ENCODE results near the gene NMNAT3.

Gene NMNAT3

GRCh38 chr3:139541532-139542288 is 136.1 kb downstream of the NMNAT3 start:
- no peak for DNase-seq (ENCODE audit: low read depth, low spot score)

GRCh38 chr3:139540651-139541531 is 136.9 kb downstream of the NMNAT3 start:
- no peak for DNase-seq (ENCODE audit: low read depth, low spot score)

- DNase-seq (ENCODE audit: low read depth, low spot score) = no peak
These were observed 139.0 kb downstream of the NMNAT3 start for GRCh38 chr3:139538733-139539132.

- no peak for DNase-seq (ENCODE audit: low read depth, low spot score)
These were observed 139.8 kb downstream of the NMNAT3 start for GRCh38 chr3:139537795-139538621.

- DNase-seq (ENCODE audit: low read depth, low spot score) = no peak
These were observed 140.4 kb downstream of the NMNAT3 start for GRCh38 chr3:139537361-139537760.

GRCh38 chr3:139534992-139535879 is 142.5 kb downstream of the NMNAT3 start:
- DNase-seq (ENCODE audit: low read depth, low spot score) = no peak

GRCh38 chr3:139534455-139534812 is 143.3 kb downstream of the NMNAT3 start:
- no peak for DNase-seq (ENCODE audit: low read depth, low spot score)

- no peak for DNase-seq (ENCODE audit: low read depth, low spot score)
These were observed 143.9 kb downstream of the NMNAT3 start for GRCh38 chr3:139533781-139534454.

GRCh38 chr3:139532976-139533375 is 144.8 kb downstream of the NMNAT3 start:
- DNase-seq (ENCODE audit: low read depth, low spot score) = no peak

GRCh38 chr3:139530717-139531116 is 147.1 kb downstream of the NMNAT3 start:
- no peak for DNase-seq (ENCODE audit: low read depth, low spot score)

GRCh38 chr3:139529662-139530061 is 148.1 kb downstream of the NMNAT3 start:
- no peak for DNase-seq (ENCODE audit: low read depth, low spot score)

- no peak for DNase-seq (ENCODE audit: low read depth, low spot score)
These were observed 148.8 kb downstream of the NMNAT3 start for GRCh38 chr3:139528924-139529323.

- DNase-seq (ENCODE audit: low read depth, low spot score) = no peak
These were observed 149.5 kb downstream of the NMNAT3 start for GRCh38 chr3:139528281-139528680.

- DNase-seq (ENCODE audit: low read depth, low spot score) = no peak
These were observed 150.5 kb downstream of the NMNAT3 start for GRCh38 chr3:139527265-139527664.

- DNase-seq (ENCODE audit: low read depth, low spot score) = no peak
These were observed 151.6 kb downstream of the NMNAT3 start for GRCh38 chr3:139526146-139526545.

GRCh38 chr3:139524841-139525636 is 152.7 kb downstream of the NMNAT3 start:
- no peak for DNase-seq (ENCODE audit: low read depth, low spot score)

GRCh38 chr3:139523718-139524117 is 154.1 kb downstream of the NMNAT3 start:
- no peak for DNase-seq (ENCODE audit: low read depth, low spot score)

- no peak for DNase-seq (ENCODE audit: low read depth, low spot score)
These were observed 154.6 kb downstream of the NMNAT3 start for GRCh38 chr3:139523166-139523565.

- no peak for DNase-seq (ENCODE audit: low read depth, low spot score)
These were observed 155.4 kb downstream of the NMNAT3 start for GRCh38 chr3:139522421-139522820.

GRCh38 chr3:139521816-139522215 is 156.0 kb downstream of the NMNAT3 start:
- no peak for DNase-seq (ENCODE audit: low read depth, low spot score)

Data from activated CD4-positive, CD25-positive, alpha-beta regulatory T cell treated with anti-CD3 and anti-CD28 coated beads, Interleukin-2, amount 50 U/mL, for 16 hours (primary cell).